ENCODE measurements around the gene MALRD1.

The MALRD1 gene

DNA sequence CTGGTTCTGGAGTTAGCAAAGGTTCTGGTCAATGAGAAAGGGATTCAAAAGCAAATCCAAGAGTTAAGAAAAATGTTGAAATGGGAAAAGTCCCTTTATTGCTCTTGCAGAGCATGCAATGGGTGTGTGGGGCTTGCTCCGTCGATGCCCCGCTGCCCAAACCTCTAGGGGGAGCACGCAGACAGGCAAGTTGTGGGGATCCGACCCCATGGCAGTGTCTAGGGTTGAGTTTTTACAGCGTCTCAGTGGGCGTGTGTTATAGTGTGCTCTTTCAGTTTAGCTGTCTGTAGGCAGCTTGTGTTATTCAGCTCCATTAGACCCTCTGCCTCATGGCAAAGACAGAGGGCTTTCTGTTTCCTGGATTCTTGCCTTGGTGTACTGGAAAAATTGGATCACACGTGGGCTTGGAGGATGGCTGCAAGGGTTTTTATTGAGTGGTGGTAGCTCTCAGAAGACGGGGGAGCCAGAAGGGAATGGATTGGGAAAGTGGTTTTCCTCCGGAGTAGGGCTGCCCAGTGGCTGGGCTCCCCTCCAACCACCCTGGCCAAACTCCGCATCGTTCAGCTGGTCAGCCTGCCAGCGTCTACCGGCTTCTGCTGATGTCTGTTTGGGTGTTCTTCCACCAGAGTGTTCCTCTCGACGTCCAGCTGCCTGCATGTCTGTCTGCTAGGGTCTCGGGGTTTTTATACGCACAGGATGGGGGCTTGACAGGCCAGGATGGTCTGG is 665.4 kb downstream of the MALRD1 start:
- peak; percentile 6 for DNase-seq (ENCODE audit: low read depth)
- H3K4me3 ChIP-seq (ENCODE audit: control insufficient read depth, low read depth, low read length): no peak overlapping the region
- TF ChIP-seq, protein P1, sequence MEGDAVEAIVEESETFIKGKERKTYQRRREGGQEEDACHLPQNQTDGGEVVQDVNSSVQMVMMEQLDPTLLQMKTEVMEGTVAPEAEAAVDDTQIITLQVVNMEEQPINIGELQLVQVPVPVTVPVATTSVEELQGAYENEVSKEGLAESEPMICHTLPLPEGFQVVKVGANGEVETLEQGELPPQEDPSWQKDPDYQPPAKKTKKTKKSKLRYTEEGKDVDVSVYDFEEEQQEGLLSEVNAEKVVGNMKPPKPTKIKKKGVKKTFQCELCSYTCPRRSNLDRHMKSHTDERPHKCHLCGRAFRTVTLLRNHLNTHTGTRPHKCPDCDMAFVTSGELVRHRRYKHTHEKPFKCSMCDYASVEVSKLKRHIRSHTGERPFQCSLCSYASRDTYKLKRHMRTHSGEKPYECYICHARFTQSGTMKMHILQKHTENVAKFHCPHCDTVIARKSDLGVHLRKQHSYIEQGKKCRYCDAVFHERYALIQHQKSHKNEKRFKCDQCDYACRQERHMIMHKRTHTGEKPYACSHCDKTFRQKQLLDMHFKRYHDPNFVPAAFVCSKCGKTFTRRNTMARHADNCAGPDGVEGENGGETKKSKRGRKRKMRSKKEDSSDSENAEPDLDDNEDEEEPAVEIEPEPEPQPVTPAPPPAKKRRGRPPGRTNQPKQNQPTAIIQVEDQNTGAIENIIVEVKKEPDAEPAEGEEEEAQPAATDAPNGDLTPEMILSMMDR (conservative IDR thresholded peaks at IDR 0.05; ENCODE audit: control insufficient read depth, insufficient read depth, low read depth, low read length): peak; percentile 27

DNA sequence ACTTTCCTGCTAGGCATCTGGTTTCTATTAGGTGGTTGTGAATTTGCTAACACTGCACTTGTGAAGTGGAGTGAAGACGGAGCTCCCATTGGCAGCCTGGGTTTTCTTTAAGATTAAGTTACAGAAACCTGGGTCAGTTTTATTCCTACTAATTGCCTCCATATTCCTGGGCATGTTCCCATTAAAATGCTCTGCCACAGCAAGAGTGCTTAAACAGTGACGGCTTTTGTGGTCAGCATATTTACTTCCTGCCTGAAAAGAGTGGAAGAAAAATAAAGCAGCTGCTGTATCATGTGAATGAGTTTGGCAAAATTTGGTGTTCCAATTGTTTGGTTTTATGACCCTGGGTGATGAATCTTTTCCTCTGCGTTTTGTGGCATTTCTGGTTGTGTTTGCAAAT is 670.7 kb downstream of the MALRD1 start:
- peak; percentile 95 for DNase-seq (ENCODE audit: low read depth)
- TF ChIP-seq, protein P1 (conservative IDR thresholded peaks at IDR 0.05; ENCODE audit: control insufficient read depth, insufficient read depth, low read depth, low read length): no peak
- no peak overlapping the region for H3K4me3 ChIP-seq (ENCODE audit: control insufficient read depth, low read depth, low read length)

DNA sequence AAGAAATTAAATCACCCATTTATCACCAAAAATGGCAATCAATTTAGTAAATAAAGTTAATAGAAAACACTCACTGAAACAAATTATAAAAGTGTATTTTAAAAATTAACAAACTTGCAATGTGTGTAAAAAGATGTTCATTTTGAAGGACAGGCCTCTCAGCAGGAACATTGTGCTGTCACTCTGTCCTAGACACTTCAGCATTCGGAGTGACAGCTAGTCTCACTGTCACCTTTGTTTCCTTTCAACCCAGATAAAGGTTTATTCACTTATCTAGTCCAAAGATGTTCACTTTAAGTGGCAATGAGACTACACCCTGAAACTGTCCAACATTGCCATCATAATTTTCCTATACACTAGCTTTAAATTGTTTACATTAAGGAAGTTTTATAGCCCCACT is 675.7 kb downstream of the MALRD1 start:
- TF ChIP-seq, protein P1 (conservative IDR thresholded peaks at IDR 0.05; ENCODE audit: control insufficient read depth, insufficient read depth, low read depth, low read length): no peak
- no peak overlapping the region for H3K4me3 ChIP-seq (ENCODE audit: control insufficient read depth, low read depth, low read length)
- DNase-seq (ENCODE audit: low read depth): no peak

DNA sequence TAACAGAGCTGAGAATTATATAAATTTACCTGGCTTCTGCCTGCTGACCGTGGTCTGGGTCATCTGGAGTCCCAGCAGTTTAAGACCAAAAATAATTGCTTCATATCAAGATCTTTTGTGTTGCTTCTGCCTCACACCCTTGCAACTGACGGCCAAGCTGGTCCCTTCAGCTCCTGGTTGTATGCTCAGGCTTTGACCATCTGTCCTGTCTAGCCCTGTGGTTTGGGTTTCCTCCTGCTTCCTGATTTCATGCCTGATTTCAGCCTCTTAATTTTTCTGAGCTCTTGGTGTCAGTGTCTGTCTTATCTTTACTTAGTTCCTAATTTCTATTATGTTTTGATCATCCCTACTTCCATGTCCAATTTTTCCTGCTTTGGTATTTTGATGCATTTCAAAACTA is 679.8 kb downstream of the MALRD1 start:
- TF ChIP-seq, protein P1 (conservative IDR thresholded peaks at IDR 0.05; ENCODE audit: control insufficient read depth, insufficient read depth, low read depth, low read length): no peak
- DNase-seq (ENCODE audit: low read depth): no peak
- no peak overlapping the region for H3K4me3 ChIP-seq (ENCODE audit: control insufficient read depth, low read depth, low read length)

DNA sequence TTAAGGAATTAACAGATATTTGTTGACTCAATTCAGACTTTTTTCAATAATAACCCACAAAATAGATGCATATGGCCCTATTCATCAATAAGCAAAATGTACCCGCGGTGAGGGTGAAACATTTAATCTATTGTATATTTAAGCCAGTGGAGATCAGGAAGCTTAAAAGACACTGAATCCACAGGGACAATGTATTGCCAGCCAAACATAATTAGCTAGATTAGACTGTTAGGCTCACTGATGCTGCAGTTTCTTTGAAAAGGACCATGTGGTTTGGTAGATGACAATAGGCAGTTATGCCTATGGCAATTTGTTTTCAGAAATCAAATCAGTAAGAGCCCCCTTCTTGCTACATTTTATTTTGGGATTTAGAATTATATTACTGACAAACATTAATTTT is 680.4 kb downstream of the MALRD1 start:
- H3K4me3 ChIP-seq (ENCODE audit: control insufficient read depth, low read depth, low read length): no peak overlapping the region
- TF ChIP-seq, protein P1 (conservative IDR thresholded peaks at IDR 0.05; ENCODE audit: control insufficient read depth, insufficient read depth, low read depth, low read length): no peak
- DNase-seq (ENCODE audit: low read depth): no peak

DNA sequence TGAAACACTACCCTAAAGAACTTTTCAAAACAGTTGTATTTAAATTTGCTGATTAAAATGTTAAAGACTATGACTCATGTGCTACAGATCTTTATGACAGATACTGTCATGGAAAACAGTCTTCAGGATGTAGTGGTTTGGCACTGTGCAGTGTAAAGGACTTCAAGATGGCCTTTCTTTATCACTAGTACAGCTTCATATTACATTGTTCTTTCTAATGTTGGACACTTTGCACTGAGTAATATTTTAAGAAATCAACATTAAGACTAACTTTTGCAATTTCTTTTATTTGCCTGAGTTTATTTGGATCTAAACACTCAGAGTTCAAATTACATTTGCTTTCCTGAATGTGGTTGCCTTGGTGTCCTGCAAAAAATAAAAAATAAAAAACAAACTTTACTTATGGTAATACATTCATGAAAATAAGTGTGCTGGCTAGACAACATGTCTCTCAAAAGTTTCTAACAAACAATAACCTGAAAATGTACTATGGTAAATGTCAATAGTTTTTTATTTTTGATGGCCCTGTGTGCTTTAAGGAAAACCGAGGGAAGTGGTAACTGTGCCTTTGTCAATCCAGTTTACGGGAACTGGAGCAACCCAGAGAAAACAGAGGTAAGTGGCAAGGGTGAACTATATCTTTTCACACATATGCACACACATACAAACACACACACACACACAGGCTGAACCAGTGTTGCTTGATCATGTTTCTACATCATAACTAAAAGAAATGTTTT is 681.7 kb downstream of the MALRD1 start:
- peak; percentile 85 for DNase-seq (ENCODE audit: low read depth)
- H3K4me3 ChIP-seq (ENCODE audit: control insufficient read depth, low read depth, low read length): no peak overlapping the region
- TF ChIP-seq, protein P1 (conservative IDR thresholded peaks at IDR 0.05; ENCODE audit: control insufficient read depth, insufficient read depth, low read depth, low read length): no peak
